ENCODE results near the gene NEGR1. TPM values are rescaled to one million over a fixed set of nuclear protein-coding genes. Genes with fewer than 3 reads are reported as not detected.
A peak's percentile ranks its signal among the peaks of the same experiment; 100 is the strongest.

Gene NEGR1
- total RNA-seq, 1 experiment from 2014 or later, result 4.1 TPM

DNA sequence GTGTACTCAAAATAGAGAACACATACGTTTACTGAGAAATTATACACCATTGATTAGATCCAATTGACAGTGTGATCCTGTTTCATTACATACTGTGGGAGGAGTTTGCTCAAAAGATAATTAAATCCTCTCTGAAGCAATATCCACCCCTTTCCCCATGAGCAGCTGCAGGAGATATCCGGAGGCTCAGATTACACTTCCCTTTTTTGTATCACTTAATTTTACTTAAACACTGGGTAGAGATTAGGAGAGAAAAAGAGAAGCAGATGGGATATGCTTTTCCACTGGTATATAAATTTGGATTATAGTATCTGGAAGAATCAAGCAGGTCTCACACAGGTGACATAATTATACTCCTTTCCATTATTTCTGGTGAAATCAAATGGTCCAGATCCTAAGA, 868.2 kb downstream of the NEGR1 start:
- no peaks in the 10 kb centered on the region for H3K27me3 Mint-ChIP-seq (ENCODE audit: insufficient read depth, unreplicated experiment)
- no peak for DNase-seq (ENCODE audit: unreplicated experiment)
- no peaks in the 10 kb centered on the region for H3K9me3 Mint-ChIP-seq (ENCODE audit: unreplicated experiment)
- TF ChIP-seq, protein P1, sequence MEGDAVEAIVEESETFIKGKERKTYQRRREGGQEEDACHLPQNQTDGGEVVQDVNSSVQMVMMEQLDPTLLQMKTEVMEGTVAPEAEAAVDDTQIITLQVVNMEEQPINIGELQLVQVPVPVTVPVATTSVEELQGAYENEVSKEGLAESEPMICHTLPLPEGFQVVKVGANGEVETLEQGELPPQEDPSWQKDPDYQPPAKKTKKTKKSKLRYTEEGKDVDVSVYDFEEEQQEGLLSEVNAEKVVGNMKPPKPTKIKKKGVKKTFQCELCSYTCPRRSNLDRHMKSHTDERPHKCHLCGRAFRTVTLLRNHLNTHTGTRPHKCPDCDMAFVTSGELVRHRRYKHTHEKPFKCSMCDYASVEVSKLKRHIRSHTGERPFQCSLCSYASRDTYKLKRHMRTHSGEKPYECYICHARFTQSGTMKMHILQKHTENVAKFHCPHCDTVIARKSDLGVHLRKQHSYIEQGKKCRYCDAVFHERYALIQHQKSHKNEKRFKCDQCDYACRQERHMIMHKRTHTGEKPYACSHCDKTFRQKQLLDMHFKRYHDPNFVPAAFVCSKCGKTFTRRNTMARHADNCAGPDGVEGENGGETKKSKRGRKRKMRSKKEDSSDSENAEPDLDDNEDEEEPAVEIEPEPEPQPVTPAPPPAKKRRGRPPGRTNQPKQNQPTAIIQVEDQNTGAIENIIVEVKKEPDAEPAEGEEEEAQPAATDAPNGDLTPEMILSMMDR (IDR thresholded peaks at IDR 0.05; ENCODE audit: unreplicated experiment), result no peak
- no peak overlapping the region for H3K4me3 Mint-ChIP-seq (ENCODE audit: unreplicated experiment)
- H3K4me1 Mint-ChIP-seq (ENCODE audit: insufficient read depth, unreplicated experiment), result peaks cover 13% of the 10 kb centered on the region
- peak overlapping the region; percentile 46 for H3K27ac Mint-ChIP-seq (ENCODE audit: low read depth, unreplicated experiment)
- ChIA-PET CTCF (interaction anchor here (0.6 kb wide), 1 partner anchor 464 kb away, joined by 3 read pairs; no protein-coding TSS in a partner anchor), POLR2A (interaction anchor here (0.5 to 0.6 kb wide), 2 partner anchors 112 to 287 kb away, joined by 3 read pairs; no protein-coding TSS in a partner anchor)
- H3K36me3 Mint-ChIP-seq (ENCODE audit: insufficient read depth, unreplicated experiment), result no peaks in the 10 kb centered on the region
- BruUV-seq (replicated peaks), result no TSS peak
- intact Hi-C loops (cut with micrococcal nuclease), result no loop called here

DNA sequence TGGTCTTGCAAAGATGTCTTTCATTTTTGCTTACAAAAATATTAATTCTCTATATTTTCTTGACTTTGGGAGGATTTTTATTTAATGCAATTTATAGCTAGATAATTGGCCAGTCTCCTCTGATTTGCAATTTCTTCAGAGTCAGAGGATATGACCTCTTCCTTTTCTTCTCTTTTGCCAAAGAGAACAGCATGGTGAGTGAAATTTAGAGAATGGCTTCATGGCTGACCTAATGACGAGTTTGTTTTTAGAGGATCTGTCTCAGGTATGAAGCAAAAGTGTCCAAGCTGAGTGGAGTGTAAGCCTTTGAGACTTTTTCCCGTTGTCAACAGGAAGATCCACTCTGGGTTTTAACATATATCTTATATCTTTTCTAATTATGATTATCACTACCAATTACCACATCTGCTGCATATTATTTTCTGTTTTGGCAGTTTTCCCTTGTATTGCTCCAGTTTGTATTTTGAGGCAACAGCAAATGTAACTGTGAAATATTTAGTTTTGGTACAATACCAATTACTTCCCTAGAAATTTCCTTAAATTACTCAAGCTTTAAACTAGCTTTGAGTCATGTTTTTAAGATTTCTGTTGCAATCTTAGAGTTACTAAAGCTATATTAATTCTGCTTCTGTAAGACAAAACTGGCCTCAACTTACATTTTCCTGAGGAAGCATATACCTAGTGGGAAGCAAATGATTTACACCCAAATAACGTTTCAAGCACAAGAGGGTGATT, 868.7 kb downstream of the NEGR1 start:
- no peaks in the 10 kb centered on the region for H3K9me3 Mint-ChIP-seq (ENCODE audit: unreplicated experiment)
- TF ChIP-seq, protein P1 (IDR thresholded peaks at IDR 0.05; ENCODE audit: unreplicated experiment), result no peak
- peaks cover 13% of the 10 kb centered on the region for H3K4me1 Mint-ChIP-seq (ENCODE audit: insufficient read depth, unreplicated experiment)
- no TSS peak for BruUV-seq (replicated peaks)
- no peak for DNase-seq (ENCODE audit: unreplicated experiment)
- H3K36me3 Mint-ChIP-seq (ENCODE audit: insufficient read depth, unreplicated experiment), result no peaks in the 10 kb centered on the region
- CTCF ChIA-PET, result interaction anchor here (0.6 to 0.7 kb wide), 3 partner anchors 12 to 464 kb away, joined by 3 read pairs; no protein-coding TSS in a partner anchor
- H3K27me3 Mint-ChIP-seq (ENCODE audit: insufficient read depth, unreplicated experiment), result no peaks in the 10 kb centered on the region
- H3K4me3 Mint-ChIP-seq (ENCODE audit: unreplicated experiment), result no peak overlapping the region
- peak overlapping the region; percentile 46 for H3K27ac Mint-ChIP-seq (ENCODE audit: low read depth, unreplicated experiment)
- intact Hi-C loops (cut with micrococcal nuclease), result no loop called here
- POLR2A ChIA-PET, result no interaction called here

DNA sequence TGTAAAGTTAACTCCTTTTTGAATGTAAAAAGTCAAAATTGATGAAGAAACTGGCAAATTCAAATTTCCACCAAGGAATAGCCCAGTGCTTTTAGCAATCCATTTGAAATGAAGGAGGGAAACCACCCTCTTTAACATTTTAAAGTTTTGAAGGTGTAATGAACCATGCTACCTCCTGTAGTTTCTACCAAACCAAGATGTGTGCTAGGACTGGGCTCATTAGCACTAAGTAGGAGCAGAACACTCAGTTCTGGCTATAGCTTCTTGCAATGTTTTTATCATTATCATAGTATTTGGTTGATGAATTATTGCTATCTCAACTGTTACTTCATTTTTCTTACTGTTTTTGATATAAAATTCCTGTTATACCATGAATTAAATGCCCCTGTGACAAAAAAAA, 882.3 kb downstream of the NEGR1 start:
- DNase-seq (ENCODE audit: unreplicated experiment), result no peak
- Mint-ChIP-seq H3K4me3 (ENCODE audit: unreplicated experiment) (no peak overlapping the region), H3K27ac (ENCODE audit: low read depth, unreplicated experiment) (no peak overlapping the region), H3K36me3 (ENCODE audit: insufficient read depth, unreplicated experiment) (no peaks in the 10 kb centered on the region), H3K9me3 (ENCODE audit: unreplicated experiment) (peaks cover 7% of the 10 kb centered on the region), H3K4me1 (ENCODE audit: insufficient read depth, unreplicated experiment) (no peaks in the 10 kb centered on the region), H3K27me3 (ENCODE audit: insufficient read depth, unreplicated experiment) (no peaks in the 10 kb centered on the region)
- TF ChIP-seq, protein P1 (IDR thresholded peaks at IDR 0.05; ENCODE audit: unreplicated experiment), result no peak
- intact Hi-C loops (cut with micrococcal nuclease), result no loop called here
- no TSS peak for BruUV-seq (replicated peaks)
- ChIA-PET CTCF (no interaction called here), POLR2A (no interaction called here)

DNA sequence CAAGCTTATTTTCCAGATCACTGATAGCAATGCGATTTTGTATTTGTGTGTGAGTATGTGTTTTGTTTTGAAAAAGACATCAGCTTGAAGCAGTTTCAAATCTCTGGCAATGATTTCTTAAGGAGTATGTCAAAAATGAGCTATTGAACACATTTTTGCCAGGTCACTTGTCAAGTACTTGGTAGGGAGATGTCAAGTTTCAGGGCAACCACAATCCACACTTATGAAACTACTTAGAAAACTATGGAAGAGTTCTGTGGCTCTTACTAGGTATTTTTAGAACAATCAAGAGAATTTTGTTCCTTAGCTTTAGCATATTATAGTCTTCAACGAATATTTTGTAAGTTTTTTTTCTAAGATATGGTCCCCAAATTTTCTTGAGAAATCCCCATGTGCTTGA, 882.7 kb downstream of the NEGR1 start:
- peaks cover 11% of the 10 kb centered on the region for H3K9me3 Mint-ChIP-seq (ENCODE audit: unreplicated experiment)
- H3K27ac Mint-ChIP-seq (ENCODE audit: low read depth, unreplicated experiment), result no peak overlapping the region
- BruUV-seq (replicated peaks), result no TSS peak
- ChIA-PET CTCF (no interaction called here), POLR2A (no interaction called here)
- H3K36me3 Mint-ChIP-seq (ENCODE audit: insufficient read depth, unreplicated experiment), result no peaks in the 10 kb centered on the region
- no peaks in the 10 kb centered on the region for H3K27me3 Mint-ChIP-seq (ENCODE audit: insufficient read depth, unreplicated experiment)
- TF ChIP-seq, protein P1 (IDR thresholded peaks at IDR 0.05; ENCODE audit: unreplicated experiment), result no peak
- intact Hi-C loops (cut with micrococcal nuclease), result no loop called here
- DNase-seq (ENCODE audit: unreplicated experiment), result no peak
- H3K4me3 Mint-ChIP-seq (ENCODE audit: unreplicated experiment), result no peak overlapping the region
- no peaks in the 10 kb centered on the region for H3K4me1 Mint-ChIP-seq (ENCODE audit: insufficient read depth, unreplicated experiment)
